HepG2 (cell line): ENCODE results near the gene SLC12A3. TPM values are rescaled to one million over a fixed set of nuclear protein-coding genes. Genes with fewer than 3 reads are reported as not detected.

Experiments
- ATAC-seq: fragments of 200-7000 bp; cut with Tn5 transposase; 3 replicates; pipeline ENCODE4 v1.9.1; 2020; ENCODE audit warnings: mild to moderate bottlenecking, moderate library complexity
- BruUV-seq: library from RNA; stranded (reverse); fragments of 400-500 nt; replicated peaks from 2 replicates; lab custom pipeline; 2021; lab: Mats Ljungman, UMichigan
- CTCF ChIA-PET: fragments of 300-600 bp; formaldehyde crosslinking; extraction: SDS; loops from one replicate; lab custom pipeline; 2021; ENCODE audit warnings: low total read pairs, inconsistent platforms, low intra/inter-chr PET ratio; lab: Yijun Ruan, JAX
- POLR2A ChIA-PET: fragments of 350-600 bp; sonication (Branson Sonifier 250); formaldehyde crosslinking; loops from one replicate; lab custom pipeline; 2020; ENCODE audit warnings: antibody characterized with exemption, inconsistent platforms; lab: Yijun Ruan, JAX
- DNase-seq: peaks from one replicate; pipeline ENCODE4 v3.0.0-alpha.2; 2015; ENCODE audit warnings: low spot score
- FAIRE-seq: peaks from 3 replicates; lab custom pipeline; 2011; peaks lifted over from hg19 to GRCh38; lab: Jason Lieb, UNC
- H2AFZ ChIP-seq: one replicate; pipeline ENCODE4 v1.6.1; 2011; ENCODE audit warnings: low read length, inconsistent platforms
- H3K27ac ChIP-seq: fragments of 300-600 bp; 3 replicates; pipeline ENCODE4 v1.8.0; 2011; ENCODE audit warnings: mixed run types, mild to moderate bottlenecking, mixed read lengths, low read length, inconsistent platforms; ENCODE audit not compliant: insufficient read depth; ENCODE audit errors: extremely low read length
- H3K27me3 ChIP-seq, 2 experiments: fragments of 200-600 bp in 1 of 2; 2 replicates in 1 of 2; 3 replicates in 1 of 2; pipeline versions ENCODE4 v1.6.0 to v1.8.0; 2011; ENCODE audit warnings: low read length in 2 of 2, mild to moderate bottlenecking in 2 of 2, moderate library complexity in 2 of 2, inconsistent platforms in 1 of 2; ENCODE audit not compliant: insufficient read depth in 2 of 2, control insufficient read depth in 1 of 2
- H3K36me3 ChIP-seq, 2 experiments: fragments of 200-600 bp in 1 of 2; replicated peaks in 1 of 2; 2 replicates in 1 of 2; 3 replicates in 1 of 2; pipeline versions ENCODE4 v1.5.1 to v1.8.0; 2011; ENCODE audit warnings: low read length in 2 of 2, inconsistent platforms in 1 of 2; ENCODE audit not compliant: insufficient read depth in 2 of 2, control insufficient read depth in 1 of 2
- H3K4me1 ChIP-seq: 2 replicates; pipeline ENCODE4 v1.5.1; 2012; ENCODE audit warnings: low read length, inconsistent platforms; ENCODE audit not compliant: insufficient read depth
- H3K4me2 ChIP-seq: 2 replicates; pipeline ENCODE4 v1.6.0; 2011; ENCODE audit warnings: low read depth, low read length, inconsistent platforms
- H3K4me3 ChIP-seq, 3 experiments: fragments of 200-600 bp in 1 of 3; sonication (generic), shearing (Covaris generic) in 1 of 3; replicated peaks in 1 of 3; 2 replicates each; pipeline ENCODE4 v1.5.1; 2011 to 2016; ENCODE audit warnings: low read length in 3 of 3, inconsistent platforms in 2 of 3, low read depth in 2 of 3, mild to moderate bottlenecking in 2 of 3, control low read depth in 1 of 3, mixed read lengths in 1 of 3; ENCODE audit not compliant: insufficient read depth in 1 of 3
- H3K79me2 ChIP-seq: one replicate; pipeline ENCODE4 v1.6.1; 2011; ENCODE audit warnings: low read length, inconsistent platforms; ENCODE audit not compliant: insufficient read depth
- H3K9ac ChIP-seq: 2 replicates; pipeline ENCODE4 v1.6.0; 2011; ENCODE audit warnings: mild to moderate bottlenecking, low read depth, low read length, inconsistent platforms; ENCODE audit not compliant: insufficient read depth
- H3K9me3 ChIP-seq: 2 replicates; pipeline ENCODE4 v1.5.1; 2012; ENCODE audit warnings: mild to moderate bottlenecking, low read length
- H4K20me1 ChIP-seq: 2 replicates; pipeline ENCODE4 v1.6.0; 2011; ENCODE audit warnings: inconsistent platforms, mild to moderate bottlenecking, low read length, moderate library complexity; ENCODE audit not compliant: insufficient read depth
- BRCA1 ChIP-seq: sonication (generic); formaldehyde crosslinking; IDR thresholded peaks from 2 replicates; pipeline ENCODE4 v1.4.0; 2020; ENCODE audit warnings: missing genetic modification reagents
- CBX5 ChIP-seq: sonication (generic); formaldehyde crosslinking; IDR thresholded peaks from 2 replicates; pipeline ENCODE4 v1.4.0; 2020; ENCODE audit warnings: missing genetic modification reagents, borderline replicate concordance
- ELF3 ChIP-seq: IDR thresholded peaks from 2 replicates; pipeline ENCODE4 v1.6.1; 2016; ENCODE audit warnings: missing genetic modification reagents, missing compliant biosample characterization
- JUND ChIP-seq: sonication (generic); formaldehyde crosslinking; IDR thresholded peaks from 2 replicates; pipeline ENCODE4 v1.8.0; 2022; ENCODE audit warnings: mild to moderate bottlenecking, missing genetic modification reagents
- KAT2B ChIP-seq: fragments of 150-350 bp; IDR thresholded peaks from 2 replicates; pipeline ENCODE4 v1.6.1; 2014; ENCODE audit warnings: low read depth, low read length, borderline replicate concordance
- KDM2A ChIP-seq: sonication (generic); formaldehyde crosslinking; IDR thresholded peaks from 2 replicates; pipeline ENCODE4 v1.4.0; 2020; ENCODE audit warnings: low read depth, missing genetic modification reagents, borderline replicate concordance
- NR2F1 ChIP-seq, 2 experiments: fragments of 450-650 bp in 1 of 2; formaldehyde crosslinking in 1 of 2; IDR thresholded peaks; 2 replicates each; pipeline versions ENCODE4 v1.5.0 to v1.6.1; 2016 to 2020; ENCODE audit warnings: mild to moderate bottlenecking in 1 of 2, missing compliant biosample characterization in 1 of 2, missing genetic modification reagents in 1 of 2, moderate library complexity in 1 of 2
- PAF1 ChIP-seq: IDR thresholded peaks from 2 replicates; pipeline ENCODE4 v1.6.1; 2016; ENCODE audit warnings: missing genetic modification reagents, missing compliant biosample characterization
- PHF5A ChIP-seq: IDR thresholded peaks from one replicate; pipeline ENCODE4 v1.6.1; 2018; ENCODE audit warnings: low read depth, missing genetic modification reagents; ENCODE audit not compliant: unreplicated experiment
- POLR2AphosphoS2 ChIP-seq: IDR thresholded peaks from 2 replicates; pipeline ENCODE4 v1.6.1; 2011; ENCODE audit warnings: low read depth, low read length, improper control_type of control experiment
- POLR2G ChIP-seq: fragments of 200-400 bp; formaldehyde crosslinking; IDR thresholded peaks from 2 replicates; pipeline ENCODE4 v1.6.1; 2018; ENCODE audit warnings: mild to moderate bottlenecking, low read depth, low read length, moderate library complexity
- RFX5 ChIP-seq: IDR thresholded peaks from 2 replicates; pipeline ENCODE4 v1.6.1; 2011; ENCODE audit warnings: low read depth, low read length, improper control_type of control experiment
- SRF ChIP-seq: IDR thresholded peaks from 2 replicates; pipeline ENCODE4 v1.6.1; 2011; ENCODE audit warnings: mild to moderate bottlenecking, low read depth, low read length, moderate library complexity
- TARDBP ChIP-seq: sonication (generic); formaldehyde crosslinking; IDR thresholded peaks from 2 replicates; pipeline ENCODE4 v1.8.0; 2022; ENCODE audit warnings: mild to moderate bottlenecking, missing genetic modification reagents
- ZFP1 ChIP-seq: IDR thresholded peaks from 2 replicates; pipeline ENCODE4 v1.6.1; 2016
- ZNF143 ChIP-seq: sonication (generic); formaldehyde crosslinking; IDR thresholded peaks from 2 replicates; pipeline ENCODE4 v1.4.0; 2020; ENCODE audit warnings: missing genetic modification reagents
- ZNF232 ChIP-seq: sonication (generic); formaldehyde crosslinking; IDR thresholded peaks from 2 replicates; pipeline ENCODE4 v1.4.0; 2020; ENCODE audit warnings: missing genetic modification reagents, borderline replicate concordance
- ZNF878 ChIP-seq: sonication (generic); formaldehyde crosslinking; IDR thresholded peaks from 2 replicates; pipeline ENCODE4 v1.8.1; 2023; ENCODE audit warnings: mild to moderate bottlenecking, missing genetic modification reagents, moderate library complexity
- WGBS: methylation state at CpG from one replicate; pipeline ENCODE4 v1.1.6; 2017; ENCODE audit warnings: low lambda C conversion rate; 5-methylcytosine and 5-hydroxymethylcytosine counted together
- in situ Hi-C: cut with HindIII; loops from 2 replicates; pipeline ENCODE4 v1.10.0; 2017; ENCODE audit warnings: low pct_unique_long_range_greater_than_20kb; ENCODE audit not compliant: extremely low pct_ligation_motif_present
- intact Hi-C: fragments of 100-400 bp; cut with micrococcal nuclease; formaldehyde crosslinking; loops from one replicate; pipeline ENCODE4 v1.10.0; 2022; ENCODE audit not compliant: unreplicated experiment
- polyA plus RNA-seq, 8 experiments: library from polyadenylated mRNA; depleted of rRNA in 3 of 8; stranded (reverse) in 7 of 8; unstranded in 1 of 8; fragments of >200 nt; fragmentation: Illumina TruSeq in 4 of 8; extraction: Trizol in 4 of 8; gene quantifications; 2 replicates each; pipeline versions ENCODE4 v1.2.1 to v1.2.3, GENCODE V29; 2011 to 2016; ENCODE audit warnings: low read depth in 4 of 8, missing spikeins in 1 of 8, mixed read lengths in 1 of 8; ENCODE audit not compliant: insufficient read depth in 1 of 8
- total RNA-seq, 5 experiments: library from RNA; depleted of rRNA; stranded (reverse); fragments of >200 nt; fragmentation: Illumina TruSeq; extraction: Trizol; gene quantifications; 2 replicates each; pipeline ENCODE4 v1.2.3, GENCODE V29; 2016; ENCODE audit warnings: low read depth in 1 of 5
- TF ChIP-seq, protein P1 (sequence below): sonication (generic); formaldehyde crosslinking; IDR thresholded peaks from 2 replicates; pipeline ENCODE4 v1.4.0; 2020; ENCODE audit warnings: low read depth, mild to moderate bottlenecking, missing genetic modification reagents

Gene SLC12A3
- total and polyA plus RNA-seq, 2 of the 13 experiments (the other 11 are each of a cell fraction or from before 2014, with no cell fraction given): 6.2 TPM; not detected in 1

DNA sequence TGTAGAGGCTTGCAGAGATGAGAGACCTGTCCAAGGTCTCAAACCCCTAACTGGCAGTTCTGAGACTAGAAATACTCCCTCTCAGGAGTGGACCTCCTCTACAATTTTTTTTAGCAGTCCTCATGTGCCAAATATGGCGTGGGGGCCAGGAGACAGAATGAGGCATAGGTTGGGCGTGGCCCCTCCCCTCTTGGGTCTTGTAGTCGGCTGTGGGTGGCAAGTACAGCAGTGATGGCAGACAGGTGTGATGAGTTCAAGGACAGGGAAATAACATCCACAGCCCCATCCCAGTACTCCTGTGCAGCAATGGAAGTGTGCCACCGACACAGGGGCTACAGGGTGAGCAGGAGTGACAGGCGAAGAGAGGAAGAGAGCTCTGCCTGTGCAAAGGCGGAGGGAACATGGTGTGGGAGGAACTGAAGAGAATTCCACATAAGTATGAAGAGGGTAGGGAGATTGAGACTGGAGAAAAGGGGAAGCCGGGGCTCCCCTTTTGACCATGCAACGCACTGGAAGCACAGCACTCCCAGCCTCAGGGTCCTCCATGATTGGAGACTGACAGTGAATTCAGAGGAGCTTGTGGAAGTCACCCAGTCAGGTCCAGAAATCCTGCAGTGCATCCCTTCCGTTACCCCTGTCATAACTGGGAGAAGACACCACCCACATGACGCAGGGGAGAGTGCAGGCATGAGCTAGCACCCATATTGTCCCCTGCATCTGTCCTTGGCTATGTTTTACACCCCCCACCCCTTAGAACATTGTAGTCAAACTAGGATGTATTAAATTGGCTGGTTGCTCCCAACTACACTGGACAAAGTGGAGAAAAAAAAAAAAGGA lies 82.0 kb downstream of the SLC12A3 start:
- DNase-seq (no peak), FAIRE-seq (no peak), ATAC-seq (peak; percentile 7)
- Histone ChIP-seq H3K4me3 (no peak overlapping the region), H3K27me3 (no peaks in the 10 kb centered on the region), H3K9ac (no peak overlapping the region), H3K9me3 (no peaks in the 10 kb centered on the region), H3K27ac (no peak overlapping the region), H3K4me2 (no peak overlapping the region), H2AFZ (no peak overlapping the region), H3K79me2 (no peaks in the 10 kb centered on the region), H4K20me1 (peaks cover 23% of the 10 kb centered on the region; the same call in 1 of the 2 replicates), H3K36me3 (peaks cover 14 to 32% of the 10 kb centered on the region in 2 experiments), H3K4me1 (peaks cover 61% of the 10 kb centered on the region)
- in situ Hi-C loops: no loop called here
- WGBS: 77% methylated on average over 10 of the region's 10 CpGs
- BruUV-seq: no TSS peak
- POLR2A ChIA-PET: interaction anchor here (0.8 to 5.2 kb wide), 12 partner anchors 9 to 340 kb away, joined by 3 to 39 read pairs (median 4); partner anchors contain the start of gene HERPUD1
- intact Hi-C loops: no loop called here
- CTCF ChIA-PET: no interaction called here
- peak in 1 of 2 experiments; percentile 43; a peak in 1 of 4 replicates for TF ChIP-seq NR2F1 (CRISPR knock-in tag; IDR thresholded peaks at IDR 0.05)
- TF ChIP-seq ZNF232 (CRISPR knock-in tag): no peak
- TF ChIP-seq KDM2A (CRISPR knock-in tag): peak; percentile 53; the same call in 1 of the 2 replicates
- no peak for TF ChIP-seq BRCA1
- TF ChIP-seq ZFP1 (CRISPR knock-in tag): no peak
- 0 out of 2 replicates have a peak, but pooled peaks have one; percentile 25 for TF ChIP-seq TARDBP (CRISPR knock-in tag)
- TF ChIP-seq ELF3 (CRISPR knock-in tag): 0 out of 2 replicates have a peak, but pooled peaks have one; percentile 3
- TF ChIP-seq PAF1: peak; percentile 98
- TF ChIP-seq CBX5: 0 out of 2 replicates have a peak, but pooled peaks have one; percentile 32
- TF ChIP-seq SRF: peak; percentile 68; the same call in 1 of the 2 replicates
- peak; percentile 70 for TF ChIP-seq POLR2G
- TF ChIP-seq PHF5A (CRISPR knock-in tag): peak; percentile 12
- no peak for TF ChIP-seq RFX5
- TF ChIP-seq JUND (CRISPR knock-in tag): 0 out of 2 replicates have a peak, but pooled peaks have one; percentile 36
- no peak for TF ChIP-seq KAT2B
- TF ChIP-seq ZNF878 (CRISPR knock-in tag): 0 out of 2 replicates have a peak, but pooled peaks have one; percentile 29
- TF ChIP-seq ZNF143 (CRISPR knock-in tag): peak; percentile 13; the same call in 1 of the 2 replicates
- TF ChIP-seq POLR2AphosphoS2: peak; percentile 82
- TF ChIP-seq, protein P1, sequence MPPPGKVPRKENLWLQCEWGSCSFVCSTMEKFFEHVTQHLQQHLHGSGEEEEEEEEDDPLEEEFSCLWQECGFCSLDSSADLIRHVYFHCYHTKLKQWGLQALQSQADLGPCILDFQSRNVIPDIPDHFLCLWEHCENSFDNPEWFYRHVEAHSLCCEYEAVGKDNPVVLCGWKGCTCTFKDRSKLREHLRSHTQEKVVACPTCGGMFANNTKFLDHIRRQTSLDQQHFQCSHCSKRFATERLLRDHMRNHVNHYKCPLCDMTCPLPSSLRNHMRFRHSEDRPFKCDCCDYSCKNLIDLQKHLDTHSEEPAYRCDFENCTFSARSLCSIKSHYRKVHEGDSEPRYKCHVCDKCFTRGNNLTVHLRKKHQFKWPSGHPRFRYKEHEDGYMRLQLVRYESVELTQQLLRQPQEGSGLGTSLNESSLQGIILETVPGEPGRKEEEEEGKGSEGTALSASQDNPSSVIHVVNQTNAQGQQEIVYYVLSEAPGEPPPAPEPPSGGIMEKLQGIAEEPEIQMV (CRISPR knock-in tag): no peak
